ENCODE measurements around the gene ZC3H7A. TPM values are rescaled to one million over a fixed set of nuclear protein-coding genes. Genes with fewer than 3 reads are reported as not detected.

Gene ZC3H7A
- total and polyA plus RNA-seq, 2 of the 8 experiments (the other 6 are each of a cell fraction or from before 2014, with no cell fraction given), result 32.0 to 55.9 TPM

GRCh38 chr16:11712122-11712521, 84.9 kb downstream of the ZC3H7A start (continued):
- TF ChIP-seq CHD7 (IDR thresholded peaks at IDR 0.05; ENCODE audit: insufficient replicate concordance, low read length), result no peak
- TF ChIP-seq FOSL1 (IDR thresholded peaks at IDR 0.05; ENCODE audit: insufficient read depth, low read depth, low read length), result no peak
- TF ChIP-seq POU5F1 (IDR thresholded peaks at IDR 0.05; ENCODE audit: low read depth, low read length), result no peak
- no peak for TF ChIP-seq BACH1 (IDR thresholded peaks at IDR 0.05; ENCODE audit: low read length)
- no peak for TF ChIP-seq SP4 (IDR thresholded peaks at IDR 0.05; ENCODE audit: low read length)
- no peak for TF ChIP-seq POLR2A (IDR thresholded peaks at IDR 0.05; ENCODE audit: control extremely low read depth in 1 of 2, low read depth in 2 of 2, low read length in 2 of 2)
- TF ChIP-seq RBBP5 (IDR thresholded peaks at IDR 0.05; ENCODE audit: borderline replicate concordance, low read depth, low read length), result no peak
